Amniotic stem cell (primary cell): Measurements from ENCODE around the gene FAAP100.
"Not testable (repeated sequence)": the region's sequence is repeated elsewhere in the genome, so short reads cannot be mapped to it uniquely, and the experiment has no call there.

Experiments
- DNase-seq: peaks from one replicate; lab custom pipeline; 2025; lab: John Stamatoyannopoulos, UW

The FAAP100 gene

GRCh38 chr17:81538651-81539570 is 13.2 kb downstream of the FAAP100 start:
- no peak for DNase-seq

- no peak for DNase-seq
These were observed 14.1 kb downstream of the FAAP100 start for GRCh38 chr17:81537856-81538555.

- DNase-seq: no peak
These were observed 14.8 kb downstream of the FAAP100 start for GRCh38 chr17:81537343-81537855.

- DNase-seq: no peak
These were observed 15.6 kb downstream of the FAAP100 start for GRCh38 chr17:81536299-81537290.

GRCh38 chr17:81535480-81536298 is 16.5 kb downstream of the FAAP100 start:
- DNase-seq: no peak

- DNase-seq: no peak
These were observed 17.2 kb downstream of the FAAP100 start for GRCh38 chr17:81535007-81535328.

- no peak for DNase-seq
These were observed 17.8 kb downstream of the FAAP100 start for GRCh38 chr17:81534157-81535006.

GRCh38 chr17:81533339-81534141 is 18.6 kb downstream of the FAAP100 start:
- no peak for DNase-seq

- no peak for DNase-seq
These were observed 19.5 kb downstream of the FAAP100 start for GRCh38 chr17:81532490-81533287.

GRCh38 chr17:81531998-81532404 is 20.2 kb downstream of the FAAP100 start:
- DNase-seq: not testable (repeated sequence)

GRCh38 chr17:81531013-81531412 is 21.1 kb downstream of the FAAP100 start:
- not testable (repeated sequence) for DNase-seq

GRCh38 chr17:81529437-81529803 is 22.7 kb downstream of the FAAP100 start:
- no peak for DNase-seq

GRCh38 chr17:81528651-81529436 is 23.3 kb downstream of the FAAP100 start:
- DNase-seq: no peak

GRCh38 chr17:81528384-81528650 is 23.8 kb downstream of the FAAP100 start:
- DNase-seq: no peak

GRCh38 chr17:81527591-81528383 is 24.4 kb downstream of the FAAP100 start, which contains the start of gene FSCN2:
Gene FSCN2, plus strand, starts transcription at chr17:81528377. Its CDS starts 155 bp downstream, at chr17:81528532.
- no peak for DNase-seq

GRCh38 chr17:81526662-81527571 is 25.2 kb downstream of the FAAP100 start:
- no peak for DNase-seq
